ENCODE data around the gene AKNA. TPM values are rescaled to one million over a fixed set of nuclear protein-coding genes. Genes with fewer than 3 reads are reported as not detected.

The AKNA gene
- total and polyA plus RNA-seq, 12 donors: 4.8 to 37.3 (median 15.9) TPM

- H3K4me1 ChIP-seq (replicated peaks in 1 of 2): peaks cover 0 to 14% of the 10 kb centered on the region in 2 donors
- peak in 1 of 7 donors; percentile 4 for DNase-seq
Observed at GRCh38 chr9:114364134-114365041, 23.4 kb downstream of the AKNA start.

GRCh38 chr9:114363424-114363823 is 24.4 kb downstream of the AKNA start:
- intact Hi-C loops (cut with DNase I): no loop called here
- TF ChIP-seq CTCF (IDR thresholded peaks at IDR 0.05) (no peak), POLR2A (IDR thresholded peaks at IDR 0.05) (no peak)
- 39 to 100% (median 58%) methylated on average over 1 to 2 of the region's 2 CpGs for WGBS, 4 donors
- no peaks in the 10 kb centered on the region for H3K27me3 ChIP-seq
- H3K27ac ChIP-seq: peak overlapping the region in 1 of 5 donors; percentile 29
- no peak overlapping the region for H3K4me3 ChIP-seq
- H3K4me1 ChIP-seq (replicated peaks in 1 of 2): peaks cover 0 to 14% of the 10 kb centered on the region in 2 donors
- H3K36me3 ChIP-seq (replicated peaks in 1 of 2): peaks cover 0 to 80% of the 10 kb centered on the region in 2 donors
- H3K9me3 ChIP-seq (replicated peaks in 1 of 3): no peaks in the 10 kb centered on the region
- DNase-seq: peak in 1 of 7 donors; percentile 1

More at GRCh38 chr9:114364134-114365041, 23.4 kb downstream of the AKNA start:
- Histone ChIP-seq H3K4me3 (no peak overlapping the region), H3K36me3 (replicated peaks in 1 of 2) (peaks cover 0 to 74% of the 10 kb centered on the region in 2 donors), H3K9me3 (replicated peaks in 1 of 3) (no peaks in the 10 kb centered on the region), H3K27me3 (no peaks in the 10 kb centered on the region), H3K27ac (peak overlapping the region in 3 of 5 donors; percentile 8 to 53 (median 34))
- intact Hi-C loops (cut with DNase I): no loop called here
- WGBS, 4 donors: 52 to 71% (median 59%) methylated on average over 5 to 6 of the region's 6 CpGs
- no peak for TF ChIP-seq POLR2A (IDR thresholded peaks at IDR 0.05)
- no peak for TF ChIP-seq CTCF (IDR thresholded peaks at IDR 0.05)

- WGBS, 4 donors: 80 to 89% (median 87%) methylated on average over 1 to 12 of the region's 12 CpGs
- peaks cover 0 to 80% of the 10 kb centered on the region in 2 donors for H3K36me3 ChIP-seq (replicated peaks in 1 of 2)
Observed at GRCh38 chr9:114362394-114362793, 25.4 kb downstream of the AKNA start.

More at GRCh38 chr9:114362394-114362793, 25.4 kb downstream of the AKNA start:
- Histone ChIP-seq H3K27ac (no peak overlapping the region), H3K4me1 (replicated peaks in 1 of 2) (peaks cover 0 to 14% of the 10 kb centered on the region in 2 donors), H3K27me3 (no peaks in the 10 kb centered on the region), H3K4me3 (no peak overlapping the region), H3K9me3 (replicated peaks in 1 of 3) (no peaks in the 10 kb centered on the region)
- intact Hi-C loops (cut with DNase I): no loop called here
- DNase-seq: peak in 1 of 7 donors; percentile 2
- TF ChIP-seq CTCF (IDR thresholded peaks at IDR 0.05): no peak
- TF ChIP-seq POLR2A (IDR thresholded peaks at IDR 0.05): no peak
